GM18870 (cell line): Measurements from ENCODE around the gene RAET1L.
"Not testable (repeated sequence)": the region's sequence is repeated elsewhere in the genome, so short reads cannot be mapped to it uniquely, and the experiment has no call there.

ENCODE experiments used
- ATAC-seq: cut with Tn5 transposase; IDR thresholded peaks from one replicate; pipeline ENCODE4 v1.9.1; 2021; ENCODE audit warnings: moderate library complexity; ENCODE audit not compliant: unreplicated experiment

The RAET1L gene

GRCh38 chr6:150025201-150025917 lies at the start of gene RAET1L:
Gene RAET1L (minus strand): TSS chr6:150025532. CDS start chr6:150025471, 61 bp downstream.
- ATAC-seq, result no peak

GRCh38 chr6:150075034-150075421 lies 49.7 kb upstream of the RAET1L start:
- no peak for ATAC-seq

GRCh38 chr6:150074396-150075033 lies 49.2 kb upstream of the RAET1L start:
- ATAC-seq, result not testable (repeated sequence)

GRCh38 chr6:150072201-150072600 lies 46.9 kb upstream of the RAET1L start:
- no peak for ATAC-seq

- no peak for ATAC-seq
Observed at GRCh38 chr6:150070236-150070818, 45.0 kb upstream of the RAET1L start.

GRCh38 chr6:150069706-150070105 lies 44.4 kb upstream of the RAET1L start:
- no peak for ATAC-seq

- no peak for ATAC-seq
Observed at GRCh38 chr6:150068720-150069648, 43.7 kb upstream of the RAET1L start, which contains the start of gene ULBP3. Gene ULBP3 (minus strand): TSS chr6:150069121. CDS start chr6:150069066, 55 bp downstream.

- no peak for ATAC-seq
Observed at GRCh38 chr6:150068151-150068550, 42.8 kb upstream of the RAET1L start.

GRCh38 chr6:150065083-150065482 lies 39.8 kb upstream of the RAET1L start:
- ATAC-seq, result no peak

GRCh38 chr6:150063640-150064039 lies 38.3 kb upstream of the RAET1L start:
- no peak for ATAC-seq

GRCh38 chr6:150059973-150060372 lies 34.6 kb upstream of the RAET1L start:
- not testable (repeated sequence) for ATAC-seq

- ATAC-seq, result no peak
Observed at GRCh38 chr6:150058986-150059385, 33.7 kb upstream of the RAET1L start.

- ATAC-seq, result no peak
Observed at GRCh38 chr6:150058231-150058792, 33.0 kb upstream of the RAET1L start.

- no peak for ATAC-seq
Observed at GRCh38 chr6:150057501-150057951, 32.2 kb upstream of the RAET1L start.

GRCh38 chr6:150056916-150057315 lies 31.6 kb upstream of the RAET1L start:
- ATAC-seq, result no peak

- ATAC-seq, result no peak
Observed at GRCh38 chr6:150056156-150056555, 30.8 kb upstream of the RAET1L start.

- ATAC-seq, result no peak
Observed at GRCh38 chr6:150055131-150055530, 29.8 kb upstream of the RAET1L start.

- no peak for ATAC-seq
Observed at GRCh38 chr6:150053450-150053849, 28.1 kb upstream of the RAET1L start.

- ATAC-seq, result no peak
Observed at GRCh38 chr6:150050846-150051245, 25.5 kb upstream of the RAET1L start.

GRCh38 chr6:150048099-150048498 lies 22.8 kb upstream of the RAET1L start:
- ATAC-seq, result no peak

- no peak for ATAC-seq
Observed at GRCh38 chr6:150046943-150047342, 21.6 kb upstream of the RAET1L start.
